Suprapubic skin (tissue), 4 donors: Measurements from ENCODE around the gene ANKRD40CL. TPM values are rescaled to one million over a fixed set of nuclear protein-coding genes. Genes with fewer than 3 reads are reported as not detected.
A peak's percentile ranks its signal among the peaks of the same experiment; 100 is the strongest.

Experiments used
- DNase-seq, 2 donors: peaks; one replicate each; pipeline ENCODE4 v3.0.0-alpha.2; 2019; ENCODE audit warnings: low spot score in 2 of 2
- H3K27ac ChIP-seq: fragments of 200-600 bp; sonication (generic); one replicate; pipeline ENCODE4 v1.5.1; 2019
- H3K27me3 ChIP-seq: fragments of 200-600 bp; sonication (generic); one replicate; pipeline ENCODE4 v1.5.1; 2019
- H3K36me3 ChIP-seq: fragments of 200-600 bp; sonication (generic); one replicate; pipeline ENCODE4 v1.5.1; 2019
- H3K4me1 ChIP-seq: fragments of 200-600 bp; sonication (generic); one replicate; pipeline ENCODE4 v1.5.1; 2019
- H3K4me3 ChIP-seq: fragments of 200-600 bp; sonication (generic); one replicate; pipeline ENCODE4 v1.5.1; 2019; ENCODE audit warnings: mild to moderate bottlenecking
- H3K9me3 ChIP-seq: fragments of 200-600 bp; sonication (generic); one replicate; pipeline ENCODE4 v1.5.1; 2019
- EP300 ChIP-seq: sonication (generic); formaldehyde crosslinking; IDR thresholded peaks from one replicate; pipeline ENCODE4 v1.6.1; 2017; ENCODE audit warnings: antibody characterized with exemption
- POLR2A ChIP-seq, 2 donors: fragments of 450-650 bp; IDR thresholded peaks; one replicate each; pipeline ENCODE4 v1.6.1; 2017; ENCODE audit warnings: antibody characterized with exemption in 2 of 2, mild to moderate bottlenecking in 2 of 2, moderate library complexity in 2 of 2
- POLR2AphosphoS5 ChIP-seq, 3 donors: sonication (generic); formaldehyde crosslinking; IDR thresholded peaks; one replicate each; pipeline ENCODE4 v1.6.1; 2017; ENCODE audit warnings: antibody characterized with exemption in 3 of 3
- whole genome bisulfite sequencing: methylation state at CpG from one replicate; pipeline ENCODE4 v1.1.5; 2018; 5-methylcytosine and 5-hydroxymethylcytosine counted together
- total RNA-seq, 4 donors: library from RNA; depleted of rRNA; stranded (reverse); fragments of >200 nt; gene quantifications; one replicate each; pipeline ENCODE4 v1.1.0, GENCODE V29; 2016
- TF ChIP-seq, protein P1 (sequence below), 2 donors: fragments of 200-600 bp in 1 of 2; fragments of 450-650 bp in 1 of 2; sonication (generic) in 1 of 2; IDR thresholded peaks; one replicate each; pipeline ENCODE4 v1.5.1; 2016 to 2019; ENCODE audit warnings: antibody characterized with exemption in 2 of 2, mild to moderate bottlenecking in 1 of 2, moderate library complexity in 1 of 2

ANKRD40CL gene
- total RNA-seq, 4 donors from 2014 or later = not detected

DNA sequence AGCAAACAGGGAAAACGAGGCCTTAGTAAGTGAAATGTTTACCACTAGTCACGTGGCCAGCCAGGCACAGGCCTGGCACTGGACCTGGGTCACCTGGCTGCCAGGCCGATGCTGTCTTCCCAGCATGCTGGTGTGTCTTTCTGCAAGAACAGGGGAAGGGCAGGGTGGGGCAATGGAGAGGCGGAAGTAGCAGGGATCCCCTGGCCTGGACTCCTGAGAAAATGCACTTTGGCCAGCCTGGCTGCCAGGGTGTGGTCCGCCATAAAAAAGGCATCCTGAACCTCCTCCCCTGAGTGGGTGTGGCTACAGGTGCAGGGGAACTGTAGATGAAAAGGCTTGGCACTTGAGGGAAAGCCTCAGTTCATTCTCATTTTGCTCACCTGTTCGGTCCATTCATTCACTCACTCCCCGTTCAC lies 1.0 kb upstream of the ANKRD40CL start:
- WGBS = 52% methylated on average over 7 of the region's 7 CpGs
- no peak for DNase-seq
- TF ChIP-seq POLR2A (IDR thresholded peaks at IDR 0.05) = no peak
- TF ChIP-seq EP300 = no peak
- TF ChIP-seq, protein P1, sequence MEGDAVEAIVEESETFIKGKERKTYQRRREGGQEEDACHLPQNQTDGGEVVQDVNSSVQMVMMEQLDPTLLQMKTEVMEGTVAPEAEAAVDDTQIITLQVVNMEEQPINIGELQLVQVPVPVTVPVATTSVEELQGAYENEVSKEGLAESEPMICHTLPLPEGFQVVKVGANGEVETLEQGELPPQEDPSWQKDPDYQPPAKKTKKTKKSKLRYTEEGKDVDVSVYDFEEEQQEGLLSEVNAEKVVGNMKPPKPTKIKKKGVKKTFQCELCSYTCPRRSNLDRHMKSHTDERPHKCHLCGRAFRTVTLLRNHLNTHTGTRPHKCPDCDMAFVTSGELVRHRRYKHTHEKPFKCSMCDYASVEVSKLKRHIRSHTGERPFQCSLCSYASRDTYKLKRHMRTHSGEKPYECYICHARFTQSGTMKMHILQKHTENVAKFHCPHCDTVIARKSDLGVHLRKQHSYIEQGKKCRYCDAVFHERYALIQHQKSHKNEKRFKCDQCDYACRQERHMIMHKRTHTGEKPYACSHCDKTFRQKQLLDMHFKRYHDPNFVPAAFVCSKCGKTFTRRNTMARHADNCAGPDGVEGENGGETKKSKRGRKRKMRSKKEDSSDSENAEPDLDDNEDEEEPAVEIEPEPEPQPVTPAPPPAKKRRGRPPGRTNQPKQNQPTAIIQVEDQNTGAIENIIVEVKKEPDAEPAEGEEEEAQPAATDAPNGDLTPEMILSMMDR (IDR thresholded peaks at IDR 0.05) = no peak
- TF ChIP-seq POLR2AphosphoS5 (IDR thresholded peaks at IDR 0.05) = no peak
- Histone ChIP-seq H3K36me3 (no peaks in the 10 kb centered on the region), H3K4me1 (peaks cover 32% of the 10 kb centered on the region), H3K9me3 (no peaks in the 10 kb centered on the region), H3K27ac (no peak overlapping the region), H3K27me3 (no peaks in the 10 kb centered on the region), H3K4me3 (no peak overlapping the region)

- DNase-seq = no peak
- Histone ChIP-seq H3K9me3 (no peaks in the 10 kb centered on the region), H3K36me3 (no peaks in the 10 kb centered on the region), H3K4me3 (no peak overlapping the region), H3K27me3 (no peaks in the 10 kb centered on the region), H3K4me1 (peaks cover 38% of the 10 kb centered on the region), H3K27ac (no peak overlapping the region)
- WGBS = 73% methylated on average over 7 of the region's 7 CpGs
- TF ChIP-seq EP300 (no peak), POLR2AphosphoS5 (IDR thresholded peaks at IDR 0.05) (no peak), POLR2A (IDR thresholded peaks at IDR 0.05) (no peak)
- TF ChIP-seq, protein P1 (IDR thresholded peaks at IDR 0.05) = no peak
Measured at GRCh38 chr17:50767030-50767429, 288 bp downstream of the ANKRD40CL start.

DNA sequence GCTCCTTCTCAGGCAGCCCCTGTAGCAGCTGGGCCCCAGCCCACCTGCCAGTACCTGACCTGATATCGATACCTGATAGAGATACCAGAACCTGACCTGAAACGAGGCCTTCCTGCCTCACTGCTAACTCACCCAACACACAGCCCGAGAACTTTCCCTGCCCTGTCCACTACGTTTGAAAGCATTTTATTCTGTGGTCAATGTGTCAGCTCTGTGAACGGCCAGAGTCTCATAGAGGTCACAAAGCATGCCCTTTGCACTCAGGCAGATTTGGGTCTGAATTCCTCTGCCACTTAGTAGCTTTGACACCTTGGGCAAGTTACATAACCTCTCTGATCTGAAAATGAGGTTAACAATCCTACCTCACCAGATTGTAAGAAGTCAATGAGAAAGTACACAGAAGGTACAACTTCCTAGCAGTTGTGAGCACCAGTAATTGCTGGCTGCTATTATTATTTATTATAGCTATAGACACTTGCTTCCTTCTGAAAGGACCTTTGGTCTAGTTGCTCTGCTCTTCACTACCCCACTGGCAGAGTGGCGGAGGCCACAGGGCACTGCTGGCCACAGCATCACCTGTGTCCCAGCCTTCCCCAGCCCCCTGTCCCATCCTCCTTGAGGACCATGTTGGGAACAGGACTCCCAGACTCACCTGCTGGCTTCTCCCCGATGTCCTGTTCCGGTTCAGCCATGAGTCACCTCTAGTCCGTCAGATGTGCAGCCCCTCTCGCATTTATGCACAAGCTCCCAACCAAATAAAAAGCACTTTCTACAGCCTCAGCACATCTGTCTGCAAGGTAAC lies 895 bp downstream of the ANKRD40CL start:
- no peak for DNase-seq
- H3K4me3 ChIP-seq = no peak overlapping the region
- TF ChIP-seq, protein P1 (IDR thresholded peaks at IDR 0.05) = no peak
- TF ChIP-seq EP300 (no peak), POLR2A (IDR thresholded peaks at IDR 0.05) (no peak), POLR2AphosphoS5 (IDR thresholded peaks at IDR 0.05) (no peak)
- WGBS = 78% methylated on average over 8 of the region's 10 CpGs
- H3K36me3 ChIP-seq = no peaks in the 10 kb centered on the region
- H3K27me3 ChIP-seq = no peaks in the 10 kb centered on the region
- H3K27ac ChIP-seq = no peak overlapping the region
- H3K4me1 ChIP-seq = peaks cover 38% of the 10 kb centered on the region
- no peaks in the 10 kb centered on the region for H3K9me3 ChIP-seq

DNA sequence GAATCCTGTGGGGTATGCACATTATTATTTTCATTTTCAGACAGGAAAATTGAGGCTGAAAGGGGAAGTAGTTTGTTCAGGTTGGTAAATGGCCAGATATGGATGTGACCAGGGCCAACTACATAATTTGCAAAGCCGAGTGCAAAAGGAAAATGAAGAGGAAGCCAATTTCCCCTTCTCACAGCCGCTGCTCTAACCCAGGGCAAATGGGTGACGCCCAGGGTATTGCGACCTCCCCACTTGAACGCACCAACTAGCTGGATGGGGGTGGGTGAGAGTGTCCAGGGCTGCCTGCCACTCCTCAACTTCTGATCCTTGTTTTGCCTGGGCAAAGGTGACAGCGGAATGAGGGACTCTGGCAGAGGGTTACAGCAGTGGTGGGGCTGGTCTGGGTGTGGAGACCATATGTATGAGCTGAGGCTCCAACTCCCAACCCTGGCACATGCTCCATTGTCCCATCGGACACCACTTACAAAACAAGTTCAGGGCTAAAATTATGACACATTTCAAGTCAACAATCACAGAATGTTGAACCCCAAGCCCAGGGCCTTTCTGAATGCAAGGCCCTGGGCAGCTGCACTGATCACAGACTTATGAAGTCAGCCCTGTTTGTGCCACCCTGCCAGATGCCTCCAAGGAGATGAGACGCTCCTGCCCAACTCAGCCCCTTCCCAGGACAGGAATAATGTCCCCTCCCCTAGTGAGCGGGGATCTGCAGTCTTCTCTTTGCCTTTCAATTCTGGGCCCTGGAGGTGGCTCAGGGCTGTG lies 1.7 kb downstream of the ANKRD40CL start:
- no peak overlapping the region for H3K27ac ChIP-seq
- TF ChIP-seq POLR2A (IDR thresholded peaks at IDR 0.05) = no peak
- no peak for TF ChIP-seq POLR2AphosphoS5 (IDR thresholded peaks at IDR 0.05)
- TF ChIP-seq, protein P1 (IDR thresholded peaks at IDR 0.05) = no peak
- no peak for TF ChIP-seq EP300
- H3K27me3 ChIP-seq = no peaks in the 10 kb centered on the region
- no peak overlapping the region for H3K4me3 ChIP-seq
- peaks cover 38% of the 10 kb centered on the region for H3K4me1 ChIP-seq
- 19% methylated on average over 7 of the region's 9 CpGs for WGBS
- H3K36me3 ChIP-seq = no peaks in the 10 kb centered on the region
- no peak for DNase-seq
- no peaks in the 10 kb centered on the region for H3K9me3 ChIP-seq

DNA sequence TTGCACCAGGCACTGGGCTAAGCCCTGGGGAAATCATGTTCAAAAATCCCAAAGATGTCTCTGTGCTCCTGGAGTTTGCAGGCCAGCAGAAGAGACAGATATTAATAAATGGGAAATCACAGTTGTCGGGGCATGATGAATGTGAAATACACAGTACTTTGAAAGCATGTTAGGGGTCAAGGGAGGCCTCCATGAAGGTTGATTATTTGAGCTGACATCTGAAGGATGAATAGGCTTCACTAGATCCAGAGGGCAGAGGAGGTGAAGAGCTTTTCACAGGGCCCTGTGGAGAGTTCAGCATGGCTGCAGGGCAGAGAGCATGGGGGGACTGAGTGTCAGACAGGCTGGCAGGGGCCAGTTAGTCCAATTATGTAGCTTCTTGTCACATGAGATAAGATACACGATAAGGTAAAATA lies 2.6 kb downstream of the ANKRD40CL start:
- H3K36me3 ChIP-seq = no peaks in the 10 kb centered on the region
- H3K9me3 ChIP-seq = no peaks in the 10 kb centered on the region
- no peak overlapping the region for H3K4me3 ChIP-seq
- no peak for DNase-seq
- TF ChIP-seq POLR2AphosphoS5 (IDR thresholded peaks at IDR 0.05) = no peak
- no peak for TF ChIP-seq POLR2A (IDR thresholded peaks at IDR 0.05)
- TF ChIP-seq EP300 = no peak
- TF ChIP-seq, protein P1 (IDR thresholded peaks at IDR 0.05) = no peak
- 43% methylated on average over 2 of the region's 2 CpGs for WGBS
- peaks cover 38% of the 10 kb centered on the region for H3K4me1 ChIP-seq
- H3K27me3 ChIP-seq = no peaks in the 10 kb centered on the region
- peak overlapping the region; percentile 8 for H3K27ac ChIP-seq
